HG02973 (cell line): ENCODE results near the gene SLC34A2.

Experiments used
- ATAC-seq: cut with Tn5 transposase; IDR thresholded peaks from one replicate; pipeline ENCODE4 v1.9.1; 2021; ENCODE audit warnings: moderate library complexity; ENCODE audit not compliant: unreplicated experiment

Gene SLC34A2

GRCh38 chr4:25722964-25723363 lies 67.3 kb downstream of the SLC34A2 start:
- ATAC-seq, result no peak

- no peak for ATAC-seq
These were observed 67.8 kb downstream of the SLC34A2 start for GRCh38 chr4:25723409-25723808.

DNA sequence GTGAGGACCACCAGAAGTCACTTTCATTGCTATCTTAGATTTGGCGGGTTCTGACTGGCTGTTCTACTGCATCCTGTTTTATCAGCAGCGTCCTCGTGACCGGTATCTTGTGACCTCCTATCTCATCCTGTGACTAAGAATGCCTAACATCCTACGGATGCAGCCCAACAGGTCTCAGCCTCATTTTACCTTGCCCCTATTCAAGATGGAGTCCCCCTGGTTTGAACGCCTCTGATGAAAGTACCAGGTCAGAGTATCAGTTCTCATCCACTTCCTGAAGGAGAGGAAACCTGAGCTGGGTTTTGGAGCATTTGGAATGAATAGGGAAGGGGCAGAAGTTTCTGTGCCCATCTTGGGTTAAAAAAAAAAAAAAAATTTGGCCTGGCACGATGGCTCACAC lies 70.2 kb downstream of the SLC34A2 start:
- ATAC-seq, result no peak

GRCh38 chr4:25727711-25728493 lies 72.3 kb downstream of the SLC34A2 start:
- ATAC-seq, result no peak
